ENCODE results near the gene ABCD1.
"Not testable (repeated sequence)": the region's sequence is repeated elsewhere in the genome, so short reads cannot be mapped to it uniquely, and the experiment has no call there.

The ABCD1 gene

GRCh38 chrX:153694687-153695270 lies 29.9 kb upstream of the ABCD1 start:
- no peak for DNase-seq

GRCh38 chrX:153696100-153696499 lies 28.6 kb upstream of the ABCD1 start:
- no peak for DNase-seq

- DNase-seq = not testable (repeated sequence)
Measured at GRCh38 chrX:153696538-153696937, 28.1 kb upstream of the ABCD1 start.

GRCh38 chrX:153696986-153697722 lies 27.5 kb upstream of the ABCD1 start:
- not testable (repeated sequence) for DNase-seq

GRCh38 chrX:153697924-153698865 lies 26.5 kb upstream of the ABCD1 start:
- DNase-seq = no peak

GRCh38 chrX:153699210-153699783 lies 25.4 kb upstream of the ABCD1 start:
- DNase-seq = not testable (repeated sequence)

- not testable (repeated sequence) for DNase-seq
Measured at GRCh38 chrX:153699784-153700371, 24.8 kb upstream of the ABCD1 start.

- no peak for DNase-seq
Measured at GRCh38 chrX:153700376-153700945, 24.2 kb upstream of the ABCD1 start.

GRCh38 chrX:153700967-153701366 lies 23.7 kb upstream of the ABCD1 start:
- no peak for DNase-seq

GRCh38 chrX:153701706-153702105 lies 22.9 kb upstream of the ABCD1 start:
- no peak for DNase-seq

GRCh38 chrX:153702336-153703035 lies 22.2 kb upstream of the ABCD1 start:
- DNase-seq = no peak

- no peak for DNase-seq
Measured at GRCh38 chrX:153703036-153703370, 21.7 kb upstream of the ABCD1 start.

- DNase-seq = no peak
Measured at GRCh38 chrX:153704021-153704526, 20.6 kb upstream of the ABCD1 start.

GRCh38 chrX:153704631-153705402 lies 19.8 kb upstream of the ABCD1 start:
- not testable (repeated sequence) for DNase-seq

- not testable (repeated sequence) for DNase-seq
Measured at GRCh38 chrX:153705403-153706060, 19.1 kb upstream of the ABCD1 start.

- no peak for DNase-seq
Measured at GRCh38 chrX:153706799-153707198, 17.9 kb upstream of the ABCD1 start.

GRCh38 chrX:153707406-153707805 lies 17.2 kb upstream of the ABCD1 start:
- no peak for DNase-seq

GRCh38 chrX:153708415-153708814 lies 16.2 kb upstream of the ABCD1 start:
- DNase-seq = no peak

- no peak for DNase-seq
Measured at GRCh38 chrX:153709726-153710674, 14.7 kb upstream of the ABCD1 start.
